K562 (cell line): ENCODE results near the gene SLC22A4. TPM values are rescaled to one million over a fixed set of nuclear protein-coding genes. Genes with fewer than 3 reads are reported as not detected.
A peak's percentile ranks its signal among the peaks of the same experiment; 100 is the strongest.

Source experiments
- ATF1 ChIP-seq, 2 experiments: fragments of 450-650 bp in 1 of 2; IDR thresholded peaks; 2 replicates each; pipeline ENCODE4 v1.6.1; 2016; ENCODE audit warnings: missing compliant biosample characterization in 1 of 2, missing genetic modification characterization in 1 of 2
- COPS2 ChIP-seq: fragments of 450-650 bp; conservative IDR thresholded peaks from 2 replicates; pipeline ENCODE4 v1.6.1; 2016; ENCODE audit warnings: mild to moderate bottlenecking, moderate library complexity
- CREB1 ChIP-seq, 2 experiments: sonication (generic) in 1 of 2; formaldehyde crosslinking in 1 of 2; IDR thresholded peaks; 2 replicates each; pipeline versions ENCODE4 v1.6.1 to v1.8.0; 2012 to 2022; ENCODE audit warnings: inconsistent platforms in 1 of 2, mild to moderate bottlenecking in 1 of 2, missing genetic modification reagents in 1 of 2, moderate library complexity in 1 of 2
- EHMT2 ChIP-seq: fragments of 450-650 bp; IDR thresholded peaks from 2 replicates; pipeline ENCODE4 v1.6.1; 2018; ENCODE audit warnings: antibody characterized with exemption
- FOXA1 ChIP-seq: fragments of 450-650 bp; IDR thresholded peaks from 2 replicates; pipeline ENCODE4 v1.6.1; 2016; ENCODE audit warnings: mild to moderate bottlenecking, borderline replicate concordance
- HMG20A ChIP-seq: fragments of 450-650 bp; formaldehyde crosslinking; conservative IDR thresholded peaks from 2 replicates; pipeline ENCODE4 v1.4.0; 2020; ENCODE audit warnings: mild to moderate bottlenecking, mixed read lengths
- IFI16 ChIP-seq: fragments of 250-450 bp; sonication (Bioruptor Pico); IDR thresholded peaks from 2 replicates; pipeline ENCODE4 v2.1.2; 2022; ENCODE audit warnings: mild to moderate bottlenecking, inconsistent platforms
- ILF3 ChIP-seq: fragments of 450-650 bp; IDR thresholded peaks from 2 replicates; pipeline ENCODE4 v1.6.1; 2018; ENCODE audit warnings: antibody characterized with exemption, mild to moderate bottlenecking, moderate library complexity, borderline replicate concordance
- MTF1 ChIP-seq: fragments of 250-450 bp; sonication (Bioruptor Pico); IDR thresholded peaks from 2 replicates; pipeline ENCODE4 v1.9.0; 2021; ENCODE audit warnings: moderate library complexity, mild to moderate bottlenecking, inconsistent platforms, borderline replicate concordance
- NCOR1 ChIP-seq: fragments of 450-650 bp; IDR thresholded peaks from 2 replicates; pipeline ENCODE4 v1.6.1; 2016; ENCODE audit warnings: mild to moderate bottlenecking, moderate library complexity
- PHF8 ChIP-seq: fragments of 200-600 bp; sonication (generic); IDR thresholded peaks from 2 replicates; pipeline ENCODE4 v1.6.1; 2012; ENCODE audit warnings: mixed run types, mild to moderate bottlenecking, inconsistent platforms, low read length, moderate library complexity, borderline replicate concordance
- RHOXF2B ChIP-seq: fragments of 250-450 bp; sonication (Bioruptor Pico); conservative IDR thresholded peaks from 2 replicates; pipeline ENCODE4 v1.5.1; 2021
- SAFB ChIP-seq: fragments of 200-400 bp; formaldehyde crosslinking; IDR thresholded peaks from 2 replicates; pipeline ENCODE4 v1.6.1; 2017; ENCODE audit warnings: low read depth, low read length, borderline replicate concordance
- SUPT5H ChIP-seq: fragments of 450-650 bp; IDR thresholded peaks from 2 replicates; pipeline ENCODE4 v1.6.1; 2016
- polyA plus RNA-seq, 8 experiments: library from polyadenylated mRNA; depleted of rRNA in 4 of 8; stranded (reverse) in 5 of 8; unstranded in 3 of 8; fragments of >200 nt; fragmentation: Nextera tagmentation in 2 of 8; fragmentation: Illumina TruSeq in 1 of 8; extraction: Ambion mirVana in 2 of 8; extraction: Trizol in 1 of 8; gene quantifications; 2 replicates each; pipeline versions ENCODE4 v1.2.1 to v1.2.3, GENCODE V29; 2011 to 2014; ENCODE audit warnings: inconsistent platforms in 1 of 8, missing spikeins in 1 of 8
- total RNA-seq, 7 experiments: library from RNA; depleted of rRNA in 6 of 7; stranded (reverse); fragments of >200 nt in 6 of 7; fragmentation: Illumina TruSeq in 2 of 7; extraction: Trizol in 2 of 7; gene quantifications; 2 replicates each; pipeline versions ENCODE4 v1.2.1 to v1.2.3, GENCODE V29; 2011 to 2021; ENCODE audit warnings: low replicate concordance in 1 of 7
- TF ChIP-seq, protein P1 (sequence below): fragments of 200-600 bp; sonication (generic); IDR thresholded peaks from one replicate; pipeline ENCODE4 v1.6.1; 2012; ENCODE audit warnings: mild to moderate bottlenecking, low read depth, low read length, inconsistent platforms
- TF ChIP-seq, protein P2 (sequence below): IDR thresholded peaks from 2 replicates; pipeline ENCODE4 v1.6.1; 2016; ENCODE audit warnings: missing genetic modification characterization, missing compliant biosample characterization

SLC22A4 gene
- total and polyA plus RNA-seq, 9 of the 15 experiments (the other 6 are each of a cell fraction or from before 2014, with no cell fraction given), result 2.7 to 9.5 (median 6.2) TPM

DNA sequence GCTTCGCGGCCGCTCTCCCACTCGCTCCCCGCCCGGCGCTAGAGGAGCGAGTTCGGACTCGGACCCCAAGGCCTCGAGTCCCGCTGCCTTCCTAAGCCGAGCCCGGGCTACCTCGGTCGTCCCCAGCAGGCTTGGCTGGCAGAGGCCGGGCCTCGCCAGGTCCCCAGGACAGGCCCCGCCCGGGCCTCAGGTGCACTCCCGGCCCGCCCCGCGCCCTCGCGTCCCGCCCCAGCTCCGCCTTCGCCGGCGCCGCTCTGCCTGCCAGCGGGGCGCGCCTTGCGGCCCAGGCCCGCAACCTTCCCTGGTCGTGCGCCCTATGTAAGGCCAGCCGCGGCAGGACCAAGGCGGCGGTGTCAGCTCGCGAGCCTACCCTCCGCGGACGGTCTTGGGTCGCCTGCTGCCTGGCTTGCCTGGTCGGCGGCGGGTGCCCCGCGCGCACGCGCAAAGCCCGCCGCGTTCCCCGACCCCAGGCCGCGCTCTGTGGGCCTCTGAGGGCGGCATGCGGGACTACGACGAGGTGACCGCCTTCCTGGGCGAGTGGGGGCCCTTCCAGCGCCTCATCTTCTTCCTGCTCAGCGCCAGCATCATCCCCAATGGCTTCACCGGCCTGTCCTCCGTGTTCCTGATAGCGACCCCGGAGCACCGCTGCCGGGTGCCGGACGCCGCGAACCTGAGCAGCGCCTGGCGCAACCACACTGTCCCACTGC lies 75.4 kb downstream of the SLC22A4 start, which contains the start of gene SLC22A5 (continued):
- TF ChIP-seq FOXA1 (no peak), MTF1 (CRISPR knock-in tag) (no peak), HMG20A (CRISPR knock-in tag) (no peak), RHOXF2B (CRISPR knock-in tag) (no peak), NCOR1 (no peak), IFI16 (no peak), SAFB (no peak), PHF8 (peak; percentile 89; the same call in 1 of the 2 replicates), COPS2 (no peak), EHMT2 (no peak), ILF3 (no peak), SUPT5H (peak; percentile 57; the same call in 1 of the 2 replicates), CREB1 (IDR thresholded peaks at IDR 0.05) (0 out of 2 replicates have a peak, but pooled peaks have one; percentile 17), CREB1 (CRISPR knock-in tag; IDR thresholded peaks at IDR 0.05) (no peak), ATF1 (CRISPR knock-in tag; IDR thresholded peaks at IDR 0.05) (no peak), ATF1 (tag; IDR thresholded peaks at IDR 0.05) (0 out of 2 replicates have a peak, but pooled peaks have one; percentile 16)
- TF ChIP-seq, protein P1, sequence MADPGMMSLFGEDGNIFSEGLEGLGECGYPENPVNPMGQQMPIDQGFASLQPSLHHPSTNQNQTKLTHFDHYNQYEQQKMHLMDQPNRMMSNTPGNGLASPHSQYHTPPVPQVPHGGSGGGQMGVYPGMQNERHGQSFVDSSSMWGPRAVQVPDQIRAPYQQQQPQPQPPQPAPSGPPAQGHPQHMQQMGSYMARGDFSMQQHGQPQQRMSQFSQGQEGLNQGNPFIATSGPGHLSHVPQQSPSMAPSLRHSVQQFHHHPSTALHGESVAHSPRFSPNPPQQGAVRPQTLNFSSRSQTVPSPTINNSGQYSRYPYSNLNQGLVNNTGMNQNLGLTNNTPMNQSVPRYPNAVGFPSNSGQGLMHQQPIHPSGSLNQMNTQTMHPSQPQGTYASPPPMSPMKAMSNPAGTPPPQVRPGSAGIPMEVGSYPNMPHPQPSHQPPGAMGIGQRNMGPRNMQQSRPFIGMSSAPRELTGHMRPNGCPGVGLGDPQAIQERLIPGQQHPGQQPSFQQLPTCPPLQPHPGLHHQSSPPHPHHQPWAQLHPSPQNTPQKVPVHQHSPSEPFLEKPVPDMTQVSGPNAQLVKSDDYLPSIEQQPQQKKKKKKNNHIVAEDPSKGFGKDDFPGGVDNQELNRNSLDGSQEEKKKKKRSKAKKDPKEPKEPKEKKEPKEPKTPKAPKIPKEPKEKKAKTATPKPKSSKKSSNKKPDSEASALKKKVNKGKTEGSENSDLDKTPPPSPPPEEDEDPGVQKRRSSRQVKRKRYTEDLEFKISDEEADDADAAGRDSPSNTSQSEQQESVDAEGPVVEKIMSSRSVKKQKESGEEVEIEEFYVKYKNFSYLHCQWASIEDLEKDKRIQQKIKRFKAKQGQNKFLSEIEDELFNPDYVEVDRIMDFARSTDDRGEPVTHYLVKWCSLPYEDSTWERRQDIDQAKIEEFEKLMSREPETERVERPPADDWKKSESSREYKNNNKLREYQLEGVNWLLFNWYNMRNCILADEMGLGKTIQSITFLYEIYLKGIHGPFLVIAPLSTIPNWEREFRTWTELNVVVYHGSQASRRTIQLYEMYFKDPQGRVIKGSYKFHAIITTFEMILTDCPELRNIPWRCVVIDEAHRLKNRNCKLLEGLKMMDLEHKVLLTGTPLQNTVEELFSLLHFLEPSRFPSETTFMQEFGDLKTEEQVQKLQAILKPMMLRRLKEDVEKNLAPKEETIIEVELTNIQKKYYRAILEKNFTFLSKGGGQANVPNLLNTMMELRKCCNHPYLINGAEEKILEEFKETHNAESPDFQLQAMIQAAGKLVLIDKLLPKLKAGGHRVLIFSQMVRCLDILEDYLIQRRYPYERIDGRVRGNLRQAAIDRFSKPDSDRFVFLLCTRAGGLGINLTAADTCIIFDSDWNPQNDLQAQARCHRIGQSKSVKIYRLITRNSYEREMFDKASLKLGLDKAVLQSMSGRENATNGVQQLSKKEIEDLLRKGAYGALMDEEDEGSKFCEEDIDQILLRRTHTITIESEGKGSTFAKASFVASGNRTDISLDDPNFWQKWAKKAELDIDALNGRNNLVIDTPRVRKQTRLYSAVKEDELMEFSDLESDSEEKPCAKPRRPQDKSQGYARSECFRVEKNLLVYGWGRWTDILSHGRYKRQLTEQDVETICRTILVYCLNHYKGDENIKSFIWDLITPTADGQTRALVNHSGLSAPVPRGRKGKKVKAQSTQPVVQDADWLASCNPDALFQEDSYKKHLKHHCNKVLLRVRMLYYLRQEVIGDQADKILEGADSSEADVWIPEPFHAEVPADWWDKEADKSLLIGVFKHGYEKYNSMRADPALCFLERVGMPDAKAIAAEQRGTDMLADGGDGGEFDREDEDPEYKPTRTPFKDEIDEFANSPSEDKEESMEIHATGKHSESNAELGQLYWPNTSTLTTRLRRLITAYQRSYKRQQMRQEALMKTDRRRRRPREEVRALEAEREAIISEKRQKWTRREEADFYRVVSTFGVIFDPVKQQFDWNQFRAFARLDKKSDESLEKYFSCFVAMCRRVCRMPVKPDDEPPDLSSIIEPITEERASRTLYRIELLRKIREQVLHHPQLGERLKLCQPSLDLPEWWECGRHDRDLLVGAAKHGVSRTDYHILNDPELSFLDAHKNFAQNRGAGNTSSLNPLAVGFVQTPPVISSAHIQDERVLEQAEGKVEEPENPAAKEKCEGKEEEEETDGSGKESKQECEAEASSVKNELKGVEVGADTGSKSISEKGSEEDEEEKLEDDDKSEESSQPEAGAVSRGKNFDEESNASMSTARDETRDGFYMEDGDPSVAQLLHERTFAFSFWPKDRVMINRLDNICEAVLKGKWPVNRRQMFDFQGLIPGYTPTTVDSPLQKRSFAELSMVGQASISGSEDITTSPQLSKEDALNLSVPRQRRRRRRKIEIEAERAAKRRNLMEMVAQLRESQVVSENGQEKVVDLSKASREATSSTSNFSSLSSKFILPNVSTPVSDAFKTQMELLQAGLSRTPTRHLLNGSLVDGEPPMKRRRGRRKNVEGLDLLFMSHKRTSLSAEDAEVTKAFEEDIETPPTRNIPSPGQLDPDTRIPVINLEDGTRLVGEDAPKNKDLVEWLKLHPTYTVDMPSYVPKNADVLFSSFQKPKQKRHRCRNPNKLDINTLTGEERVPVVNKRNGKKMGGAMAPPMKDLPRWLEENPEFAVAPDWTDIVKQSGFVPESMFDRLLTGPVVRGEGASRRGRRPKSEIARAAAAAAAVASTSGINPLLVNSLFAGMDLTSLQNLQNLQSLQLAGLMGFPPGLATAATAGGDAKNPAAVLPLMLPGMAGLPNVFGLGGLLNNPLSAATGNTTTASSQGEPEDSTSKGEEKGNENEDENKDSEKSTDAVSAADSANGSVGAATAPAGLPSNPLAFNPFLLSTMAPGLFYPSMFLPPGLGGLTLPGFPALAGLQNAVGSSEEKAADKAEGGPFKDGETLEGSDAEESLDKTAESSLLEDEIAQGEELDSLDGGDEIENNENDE, result no peak
- TF ChIP-seq, protein P2, sequence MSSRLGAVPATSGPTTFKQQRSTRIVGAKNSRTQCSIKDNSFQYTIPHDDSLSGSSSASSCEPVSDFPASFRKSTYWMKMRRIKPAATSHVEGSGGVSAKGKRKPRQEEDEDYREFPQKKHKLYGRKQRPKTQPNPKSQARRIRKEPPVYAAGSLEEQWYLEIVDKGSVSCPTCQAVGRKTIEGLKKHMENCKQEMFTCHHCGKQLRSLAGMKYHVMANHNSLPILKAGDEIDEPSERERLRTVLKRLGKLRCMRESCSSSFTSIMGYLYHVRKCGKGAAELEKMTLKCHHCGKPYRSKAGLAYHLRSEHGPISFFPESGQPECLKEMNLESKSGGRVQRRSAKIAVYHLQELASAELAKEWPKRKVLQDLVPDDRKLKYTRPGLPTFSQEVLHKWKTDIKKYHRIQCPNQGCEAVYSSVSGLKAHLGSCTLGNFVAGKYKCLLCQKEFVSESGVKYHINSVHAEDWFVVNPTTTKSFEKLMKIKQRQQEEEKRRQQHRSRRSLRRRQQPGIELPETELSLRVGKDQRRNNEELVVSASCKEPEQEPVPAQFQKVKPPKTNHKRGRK (tag), result no peak
